DMS53 treated with DMSO at 0.1 percent for 48 hours (cell line): ENCODE results near the gene VSTM1.

Experiments
- DNase-seq: peaks from one replicate; lab custom pipeline; 2025; ENCODE audit not compliant: unreplicated experiment; lab: John Stamatoyannopoulos, UW

Gene VSTM1

DNA sequence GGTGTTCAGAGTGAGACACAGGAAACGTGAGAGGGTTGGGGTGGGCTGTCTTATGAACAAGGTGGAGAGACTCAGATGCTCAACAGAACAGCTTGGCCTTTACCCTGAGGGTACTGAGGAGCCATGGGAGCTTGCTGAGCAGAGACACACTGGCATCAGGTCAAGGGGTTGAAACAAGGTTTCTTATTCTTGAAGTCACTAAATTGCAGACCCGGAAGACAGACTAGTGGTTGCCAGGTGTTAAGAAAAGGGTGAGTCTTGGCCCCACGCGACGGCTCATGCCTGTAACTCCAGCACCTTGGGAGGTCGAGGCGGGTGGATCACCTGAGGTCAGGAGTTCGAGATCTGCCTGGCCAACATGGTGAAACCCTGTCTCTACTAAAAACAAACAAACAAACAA is 49.8 kb downstream of the VSTM1 start:
- no peak for DNase-seq

DNA sequence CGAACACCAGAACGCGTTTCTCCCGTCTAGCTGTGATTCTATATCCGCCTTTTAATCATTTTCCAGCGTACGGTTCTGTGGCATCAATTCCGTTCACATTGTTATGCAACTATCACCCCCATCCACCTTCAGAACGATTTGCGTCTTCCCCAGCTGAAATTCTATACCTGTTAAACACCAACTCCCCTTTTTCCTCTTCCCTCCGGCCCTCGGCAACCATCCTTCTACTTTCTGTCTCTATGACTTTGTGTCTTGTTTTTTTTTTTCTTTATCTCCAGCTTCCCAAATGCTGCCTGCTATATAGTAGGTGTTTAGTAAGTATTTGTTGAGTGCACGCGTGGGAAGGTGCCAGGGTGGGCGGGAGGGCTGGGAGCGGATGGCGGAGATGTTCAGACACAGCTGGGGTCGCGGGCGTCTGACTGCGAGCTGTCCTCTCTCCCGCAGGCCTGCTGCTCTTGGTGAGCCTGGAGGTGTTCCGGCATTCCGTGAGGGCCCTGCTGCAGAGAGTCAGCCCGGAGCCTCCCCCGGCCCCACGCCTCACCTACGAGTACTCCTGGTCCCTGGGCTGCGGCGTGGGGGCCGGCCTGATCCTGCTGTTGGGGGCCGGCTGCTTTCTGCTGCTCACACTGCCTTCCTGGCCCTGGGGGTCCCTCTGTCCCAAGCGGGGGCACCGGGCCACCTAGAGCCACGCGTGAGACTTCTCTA is 52.0 kb downstream of the VSTM1 start:
- DNase-seq = no peak

- DNase-seq = no peak
Measured at GRCh38 chr19:54010474-54010873, 53.2 kb downstream of the VSTM1 start.

GRCh38 chr19:54009440-54009839 is 54.3 kb downstream of the VSTM1 start:
- DNase-seq = no peak

DNA sequence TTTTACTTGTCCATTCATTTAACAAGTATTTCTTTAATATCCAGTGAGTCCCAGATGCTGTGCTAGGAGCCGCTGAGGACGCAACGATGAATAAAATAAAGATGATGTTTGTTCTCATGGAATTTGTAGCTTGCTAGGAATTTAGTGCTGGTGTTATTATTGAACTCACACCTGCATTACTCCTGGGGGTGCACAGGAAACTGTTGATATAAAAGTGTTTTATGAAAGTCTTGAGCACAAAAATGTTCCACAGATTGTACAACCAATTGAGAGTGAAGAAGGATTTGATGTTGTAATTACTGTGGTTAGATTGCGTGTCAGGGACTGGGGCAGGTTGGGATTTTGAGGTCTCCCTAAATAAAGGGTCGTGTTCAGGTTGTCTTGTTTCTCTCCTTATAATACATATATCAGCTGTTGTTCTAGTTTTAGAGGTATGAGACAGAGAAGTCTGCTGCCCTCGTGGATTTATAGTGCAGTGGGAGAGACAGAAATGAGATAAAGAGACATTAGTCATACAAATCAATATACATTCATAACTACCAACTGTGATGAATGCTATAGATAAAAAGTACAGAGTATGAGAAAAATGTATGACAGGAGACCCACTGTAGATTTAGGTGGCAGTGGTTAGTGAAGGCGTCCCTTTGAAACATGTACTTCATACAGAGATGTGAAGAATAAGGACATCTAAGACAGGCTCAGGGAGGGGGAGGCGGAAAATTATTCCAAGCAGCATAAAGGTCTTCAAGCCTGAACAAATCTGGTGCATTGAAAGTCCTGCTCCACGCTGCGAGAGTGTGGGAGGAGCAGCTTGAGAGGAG is 61.0 kb downstream of the VSTM1 start:
- DNase-seq = no peak

DNA sequence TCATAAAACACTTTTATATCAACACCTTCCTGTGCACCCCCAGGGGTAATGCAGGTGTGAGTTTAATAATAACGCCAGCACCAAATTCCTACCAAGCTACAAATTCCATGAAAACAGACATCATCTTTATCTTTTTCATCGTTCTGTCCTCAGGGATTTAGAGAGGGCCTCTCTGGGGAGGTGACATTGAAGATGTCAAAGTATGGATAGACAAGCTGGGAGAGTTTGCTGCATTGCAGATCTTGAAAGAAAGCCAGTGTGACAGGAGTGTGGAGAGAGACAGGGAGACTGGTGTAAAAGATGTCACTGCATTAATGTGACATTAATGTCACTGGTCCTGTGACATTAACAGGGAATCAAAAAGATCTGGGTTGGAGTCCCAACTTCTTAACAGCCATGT is 62.2 kb downstream of the VSTM1 start:
- DNase-seq = no peak

GRCh38 chr19:53999694-54000093 is 64.0 kb downstream of the VSTM1 start:
- no peak for DNase-seq

DNA sequence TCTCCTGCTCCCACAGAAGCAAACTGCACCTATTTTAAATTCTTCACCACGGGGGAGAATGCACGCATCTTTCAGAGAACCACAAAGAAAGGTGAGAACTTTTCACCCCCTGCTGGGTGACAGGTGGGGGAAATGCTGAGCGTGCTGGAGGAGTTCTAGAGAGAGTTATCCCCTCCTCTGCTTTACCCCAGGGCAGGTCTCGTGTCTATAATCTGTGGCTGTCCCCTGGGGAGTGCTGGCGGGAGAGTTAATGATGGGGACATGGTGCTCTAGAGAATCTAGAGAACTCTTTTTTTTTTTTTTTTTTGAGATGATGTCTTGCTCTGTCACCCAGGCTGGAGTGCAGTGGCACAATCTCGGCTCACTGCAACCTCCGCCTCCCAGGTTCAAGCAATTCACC is 65.5 kb downstream of the VSTM1 start:
- no peak for DNase-seq

DNA sequence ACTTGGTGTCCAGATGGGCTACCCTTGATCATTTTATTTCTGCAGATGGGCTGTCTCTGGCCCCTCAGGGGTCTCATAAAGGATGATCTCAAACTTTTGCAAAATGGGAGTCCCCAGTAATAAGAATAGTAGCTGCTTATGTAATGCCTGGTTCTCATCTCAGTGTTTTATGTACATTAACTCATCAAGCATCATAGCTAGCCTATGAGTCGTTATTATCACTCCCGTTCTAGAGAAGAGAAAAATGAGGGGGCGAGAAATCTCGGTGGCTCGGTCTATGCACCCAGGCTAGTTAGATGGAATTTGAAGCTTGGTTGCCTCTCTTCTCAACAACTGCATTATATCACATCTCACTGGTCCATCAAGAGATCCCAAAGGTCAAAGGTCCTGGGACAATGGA is 68.9 kb downstream of the VSTM1 start:
- DNase-seq = no peak

GRCh38 chr19:53993448-53993847 is 70.2 kb downstream of the VSTM1 start:
- no peak for DNase-seq

- no peak for DNase-seq
Measured at GRCh38 chr19:53992815-53993214, 70.9 kb downstream of the VSTM1 start.

DNA sequence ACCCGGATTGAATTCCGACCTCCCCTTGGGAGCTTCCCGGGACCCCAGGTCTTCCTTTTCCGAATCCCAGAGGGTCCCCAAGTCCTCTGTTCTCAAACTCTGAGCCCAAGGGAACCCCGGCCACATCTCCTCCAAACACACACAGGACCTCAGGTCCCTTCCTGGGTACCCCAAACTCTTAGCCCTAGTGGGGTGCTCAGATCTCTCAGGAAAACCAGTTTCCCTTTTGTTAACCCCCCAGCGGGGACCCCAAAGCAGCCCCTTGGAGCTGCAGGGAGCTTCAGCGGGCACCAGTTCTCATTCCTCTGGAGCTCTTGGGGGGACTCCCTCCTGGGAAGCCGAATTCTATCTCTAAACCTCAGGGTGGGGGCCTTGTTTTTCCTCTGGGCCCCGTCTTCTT is 71.5 kb downstream of the VSTM1 start:
- DNase-seq = no peak

GRCh38 chr19:53991224-53992113 is 72.2 kb downstream of the VSTM1 start, which contains the start of gene CACNG6:
Gene CACNG6, plus strand, starts transcription at chr19:53991637. Its CDS starts 1,241 bp downstream, at chr19:53992878.
- no peak for DNase-seq
